HG02798 (cell line): ENCODE data around the gene ACAT2.
"Not testable (repeated sequence)": the region's sequence is repeated elsewhere in the genome, so short reads cannot be mapped to it uniquely, and the experiment has no call there.

Source experiments
- ATAC-seq: cut with Tn5 transposase; IDR thresholded peaks from one replicate; pipeline ENCODE4 v1.9.1; 2021; ENCODE audit warnings: mild to moderate bottlenecking; ENCODE audit not compliant: unreplicated experiment, poor library complexity

Gene ACAT2

DNA sequence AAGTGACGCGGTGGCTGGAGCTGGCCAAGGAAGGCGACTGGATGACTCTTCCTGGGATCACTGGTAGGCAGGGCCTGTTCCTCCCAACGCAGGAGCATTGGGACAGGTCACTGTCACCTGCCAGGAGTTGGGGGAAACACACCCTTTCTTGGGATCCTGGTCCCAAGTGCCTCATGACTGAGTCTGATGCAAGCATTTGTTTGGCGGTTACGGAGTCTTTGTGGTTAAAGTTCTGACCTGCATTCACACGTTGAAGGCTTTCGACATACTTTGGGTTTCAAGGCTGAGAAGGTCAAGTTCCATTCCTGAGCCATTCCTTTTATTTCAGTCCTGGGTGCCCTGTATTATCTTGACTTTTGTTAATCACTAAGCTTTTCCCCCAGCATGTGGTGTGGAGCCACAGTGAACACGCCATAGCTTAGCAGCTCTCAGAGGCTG is 44.2 kb downstream of the ACAT2 start:
- no peak for ATAC-seq

DNA sequence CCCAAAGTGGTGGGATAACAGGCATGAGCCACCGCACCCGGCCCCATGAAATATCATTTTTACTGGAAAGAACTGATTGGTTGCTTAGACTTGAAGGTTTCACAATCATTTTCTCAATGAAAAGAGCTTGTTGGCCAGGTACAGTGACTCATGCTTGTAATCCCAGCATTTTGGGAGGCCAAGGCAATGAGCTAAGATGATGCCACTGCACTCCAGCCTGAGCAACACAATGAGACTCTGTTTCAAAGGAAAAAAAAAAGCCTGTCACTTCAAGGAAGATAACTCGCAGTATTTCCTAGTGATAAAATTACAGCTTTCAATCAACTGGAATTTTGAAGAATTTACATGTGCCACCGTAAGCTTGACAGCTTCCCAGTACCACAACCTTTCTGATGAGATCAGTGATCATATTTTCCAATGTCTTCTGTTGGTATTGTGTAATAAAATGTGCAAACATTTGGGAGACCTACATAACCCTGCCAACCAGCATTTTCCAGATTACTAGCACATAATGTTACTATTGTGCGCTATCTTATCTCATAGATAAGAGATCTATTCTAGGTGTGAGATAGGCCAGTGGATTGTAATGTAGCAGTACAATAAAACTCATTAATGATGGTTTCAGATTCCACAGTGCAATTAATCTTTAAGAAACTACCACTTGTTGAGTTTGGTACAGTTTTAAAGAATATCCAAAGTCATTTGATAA is 45.5 kb downstream of the ACAT2 start:
- ATAC-seq: no peak

DNA sequence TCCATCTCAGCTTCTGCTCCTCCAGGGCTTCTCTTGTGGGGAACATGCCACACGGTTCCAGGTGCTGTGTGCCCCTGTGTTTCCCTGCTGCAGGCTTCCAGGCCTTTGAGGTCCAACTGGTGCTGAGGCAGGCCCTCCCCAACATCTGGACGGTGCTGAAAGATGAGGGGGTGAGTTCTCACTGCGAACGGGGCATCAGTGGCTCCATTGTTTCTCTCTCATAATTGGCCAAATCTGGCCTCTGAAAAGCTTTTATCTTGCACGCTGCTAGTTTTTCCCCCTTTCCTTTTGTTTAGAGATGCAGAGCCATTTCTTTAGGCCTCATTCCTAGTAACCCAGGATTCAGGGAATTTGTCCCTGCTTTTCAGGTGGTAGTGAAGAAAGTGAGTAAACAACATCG is 46.8 kb downstream of the ACAT2 start:
- no peak for ATAC-seq

DNA sequence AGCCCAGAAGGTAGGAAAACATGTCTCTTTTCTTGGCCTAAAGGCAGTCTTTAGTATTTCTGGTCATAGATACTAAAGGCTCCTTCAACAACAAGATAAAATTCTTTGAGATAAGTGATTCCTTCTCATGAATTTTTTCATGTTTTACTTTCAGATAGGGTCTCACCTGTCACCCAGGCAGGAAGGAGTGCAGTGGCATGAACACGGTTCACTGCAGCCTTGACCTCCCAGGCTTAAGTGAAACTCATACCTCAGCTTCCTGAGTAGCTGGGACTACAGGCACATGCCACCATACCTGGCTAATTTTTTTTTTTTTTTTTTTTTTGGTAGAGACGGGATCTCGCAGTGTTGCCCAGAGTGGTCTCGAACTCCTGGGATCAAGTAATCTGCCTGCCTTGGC is 47.3 kb downstream of the ACAT2 start:
- no peak for ATAC-seq

DNA sequence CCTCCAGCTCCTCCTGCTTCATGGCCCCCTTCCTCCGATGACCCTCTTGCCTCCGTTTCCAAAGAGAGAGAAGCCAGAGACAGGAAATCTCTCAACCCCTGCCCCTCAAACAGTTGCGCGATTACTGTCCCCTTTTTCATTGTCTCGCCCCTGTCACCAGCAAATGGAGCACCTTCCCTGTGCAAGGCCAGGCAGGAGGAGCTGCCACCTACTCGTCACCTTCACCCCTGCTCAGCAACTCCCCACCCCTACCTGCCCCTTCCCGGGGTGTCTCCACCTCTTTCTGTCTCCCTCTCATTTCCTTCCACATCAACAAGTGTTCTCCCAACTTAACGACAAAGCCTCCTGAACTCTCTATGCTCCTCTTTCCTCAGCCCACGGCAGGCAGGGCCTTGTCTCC is 51.9 kb downstream of the ACAT2 start:
- ATAC-seq: no peak

DNA sequence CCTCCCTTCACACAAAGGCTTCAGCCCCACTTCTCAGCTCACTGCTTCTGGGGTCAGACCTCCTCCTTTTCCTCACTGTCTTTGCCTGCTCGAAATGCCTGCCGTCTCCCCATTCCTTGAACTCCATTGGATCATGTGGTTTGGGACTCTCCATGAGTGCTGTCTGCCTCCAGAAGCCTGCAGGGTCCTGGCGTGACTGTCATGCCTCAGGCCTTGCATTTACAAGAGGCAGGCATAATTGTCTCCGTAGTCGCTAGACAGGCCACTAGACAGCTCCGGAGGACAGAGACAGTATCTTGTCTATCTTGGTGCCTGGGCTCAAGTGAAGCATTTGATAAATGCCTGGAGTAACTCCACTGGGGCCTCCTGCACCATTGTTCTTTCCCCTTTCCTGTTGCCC is 53.6 kb downstream of the ACAT2 start:
- no peak for ATAC-seq

DNA sequence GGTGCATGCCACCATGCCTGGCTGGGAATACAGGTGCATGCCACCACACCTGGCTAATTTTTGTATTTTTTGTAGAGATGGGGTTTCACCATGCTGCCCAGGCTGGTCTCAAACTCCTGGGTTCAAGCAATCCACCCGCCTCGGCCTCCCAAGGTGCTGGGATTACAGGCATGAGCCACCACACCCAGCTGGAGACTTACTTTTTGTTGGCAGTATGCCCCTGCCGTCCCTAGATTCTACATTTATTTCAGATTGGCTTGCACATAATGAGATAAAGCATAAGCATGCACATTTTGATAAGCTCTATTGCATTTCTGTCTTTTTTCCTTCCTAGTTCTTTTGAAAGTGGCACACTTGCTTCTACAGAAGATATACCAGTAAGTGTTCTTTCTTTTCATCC is 54.9 kb downstream of the ACAT2 start:
- not testable (repeated sequence) for ATAC-seq

DNA sequence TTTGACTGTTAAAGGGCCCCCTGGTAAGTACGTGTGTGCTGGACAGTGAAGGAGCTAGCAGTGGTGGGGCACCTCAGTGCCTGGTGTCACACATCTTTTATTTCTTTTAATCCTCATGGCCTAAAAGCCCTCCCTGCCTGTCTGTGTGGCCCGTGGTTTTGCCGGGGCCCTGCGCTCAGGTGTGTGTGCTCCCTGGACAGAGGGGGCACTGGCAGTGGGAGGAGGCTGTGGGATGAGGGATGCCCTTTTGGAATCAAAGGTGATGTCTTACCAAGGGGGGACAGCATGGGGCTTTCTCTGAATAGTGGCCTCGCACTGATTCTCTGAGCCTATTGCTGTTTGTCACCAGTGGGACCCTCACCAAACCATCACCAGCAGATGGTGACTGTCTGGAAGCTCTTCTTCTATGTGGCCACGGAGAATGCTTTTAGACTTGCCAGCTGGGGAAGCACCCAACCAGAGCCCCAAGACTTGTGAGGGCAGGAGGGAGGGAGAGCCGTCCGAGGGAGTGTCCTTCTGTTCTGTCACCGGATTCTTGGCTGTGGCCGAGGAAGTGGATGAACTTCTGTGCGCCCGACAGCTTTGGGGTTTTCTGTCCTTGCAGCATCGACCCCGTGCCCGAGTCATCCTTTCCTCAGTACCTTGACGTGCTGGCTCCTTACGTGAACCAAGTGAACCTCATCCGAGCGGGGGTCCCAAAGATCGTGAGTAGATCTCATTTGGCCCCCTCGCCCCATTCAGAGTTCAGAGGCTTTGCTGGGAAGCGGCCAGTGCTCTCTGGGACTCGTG is 56.3 kb downstream of the ACAT2 start:
- ATAC-seq: no peak

DNA sequence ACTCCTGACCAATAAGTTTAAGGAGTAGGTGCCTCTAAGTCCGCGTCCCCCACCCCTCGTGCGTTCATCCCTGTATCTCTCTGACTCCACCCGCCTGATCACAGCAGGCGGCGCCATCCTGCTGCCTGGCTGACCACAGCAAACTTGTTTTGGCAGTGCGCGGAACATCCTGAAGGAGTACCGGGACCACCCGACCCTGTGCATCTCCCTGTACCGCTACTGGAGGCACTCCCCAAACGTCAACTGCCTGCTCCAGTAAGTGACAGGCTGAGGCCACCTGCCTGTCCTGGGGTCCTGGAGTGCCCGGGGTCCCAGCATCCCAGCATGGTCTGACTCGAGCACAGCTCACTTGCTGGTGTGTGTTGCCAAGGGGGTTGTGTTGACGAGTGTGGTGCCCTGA is 57.3 kb downstream of the ACAT2 start:
- ATAC-seq: no peak

DNA sequence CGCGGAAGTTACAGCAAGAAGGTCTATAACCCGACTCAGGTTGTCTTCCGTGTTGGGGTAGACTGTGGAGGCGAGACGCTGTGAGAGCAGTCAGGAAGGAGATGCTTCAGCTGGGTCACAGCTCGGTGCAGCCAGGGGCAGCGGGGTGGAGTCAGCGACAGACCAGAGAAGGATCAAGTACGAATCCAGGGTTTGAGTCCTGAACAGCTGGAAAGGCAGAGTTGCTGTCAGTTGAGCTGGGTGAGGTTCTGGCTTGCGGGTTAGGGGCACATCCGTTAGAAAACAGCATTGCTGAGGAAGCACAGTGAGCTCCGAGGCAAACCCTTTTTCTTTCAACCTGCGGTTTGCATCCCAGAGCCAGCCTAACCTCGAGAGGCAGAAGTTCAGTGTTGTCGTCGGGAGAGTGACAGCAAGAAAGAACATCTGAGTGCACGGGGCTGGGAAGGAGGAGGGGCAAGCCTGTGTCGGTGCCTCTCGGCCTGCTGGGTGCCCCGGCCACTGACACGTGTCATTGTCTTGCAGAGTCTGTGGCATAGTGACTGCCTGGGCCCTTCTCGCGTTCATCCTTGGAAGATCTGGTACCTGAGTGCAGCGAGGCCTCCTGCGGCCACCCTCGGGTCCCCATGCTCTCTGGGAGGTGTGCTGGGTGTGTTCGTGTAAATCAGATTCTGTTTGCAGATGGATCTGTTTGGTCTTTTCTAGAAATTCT is 58.2 kb downstream of the ACAT2 start:
- ATAC-seq: no peak

DNA sequence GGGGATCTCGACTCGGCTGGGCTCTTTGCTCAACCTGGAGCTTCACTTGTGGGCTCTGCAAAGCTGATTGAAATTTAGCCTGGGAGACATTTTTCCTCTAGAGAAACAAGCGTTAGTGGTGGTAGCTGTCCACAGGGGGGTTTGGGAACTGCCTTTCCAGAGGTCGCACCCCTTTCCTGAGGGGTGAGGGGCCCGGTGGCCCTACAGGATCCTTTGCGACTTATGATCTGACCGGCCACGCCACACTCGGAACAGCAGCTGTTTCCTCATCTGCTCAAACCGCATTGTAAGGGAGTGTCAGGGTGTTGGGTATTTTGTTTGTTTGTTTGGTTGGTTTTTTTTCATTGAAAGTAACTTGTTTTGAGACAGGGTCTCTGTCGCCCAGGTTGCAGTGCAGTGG is 59.3 kb downstream of the ACAT2 start:
- no peak for ATAC-seq

DNA sequence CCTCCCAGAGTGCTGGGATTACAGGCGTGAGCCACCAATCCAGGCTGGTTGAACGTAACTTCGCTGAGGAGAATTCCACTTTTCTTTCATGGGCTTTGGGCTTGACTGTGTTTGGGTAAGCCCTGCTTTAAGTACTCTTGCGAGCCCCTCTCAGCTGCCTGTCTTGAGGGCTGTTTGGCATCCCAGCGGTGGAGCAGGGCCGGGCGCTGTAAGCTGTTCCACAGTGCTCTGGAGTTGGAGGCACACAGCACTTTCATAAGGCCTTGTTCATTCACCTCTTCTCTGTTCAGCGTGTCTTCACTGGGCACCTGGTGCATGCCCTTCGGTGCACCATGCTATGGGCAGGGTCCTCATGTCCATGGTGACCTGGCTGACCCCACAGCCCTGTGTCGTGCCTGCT is 59.9 kb downstream of the ACAT2 start:
- no peak for ATAC-seq

DNA sequence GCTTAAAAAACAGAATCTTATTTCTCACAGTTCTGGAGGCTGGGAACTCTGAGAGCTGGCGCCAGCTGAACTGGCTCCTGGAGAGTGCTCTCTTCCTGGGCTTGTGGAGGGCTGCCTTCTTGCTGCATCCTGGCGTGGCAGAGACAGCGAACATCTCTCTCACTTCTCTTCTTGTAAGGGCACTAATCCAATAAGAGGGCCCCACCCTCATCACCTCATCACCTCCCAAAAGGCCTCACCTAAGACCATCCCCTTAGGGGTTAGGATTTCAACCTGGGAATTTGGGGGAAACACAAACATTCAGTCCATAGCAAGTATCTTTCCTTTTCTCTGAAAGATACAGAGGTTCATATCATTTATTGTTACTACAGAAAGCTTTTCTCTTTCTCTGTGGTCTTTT is 62.1 kb downstream of the ACAT2 start:
- no peak for ATAC-seq

DNA sequence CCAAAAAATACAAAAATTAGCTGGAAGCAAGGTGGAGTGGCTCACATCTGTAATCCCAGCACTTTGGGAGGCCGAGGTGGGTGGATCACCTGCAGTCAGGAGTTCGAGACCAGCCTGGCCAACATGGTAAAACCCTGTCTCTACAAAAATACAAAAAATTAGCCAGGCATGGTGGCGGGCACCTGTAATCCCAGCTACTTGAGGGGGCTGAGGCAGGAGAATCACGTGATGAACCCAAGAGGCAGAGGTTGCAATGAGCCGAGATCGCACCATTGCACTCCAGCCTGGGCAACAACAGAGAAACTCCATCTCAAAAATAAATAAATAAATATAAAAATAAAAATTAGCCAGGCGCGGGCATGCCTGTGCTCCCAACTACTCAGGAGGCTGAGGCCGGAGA is 62.8 kb downstream of the ACAT2 start:
- not testable (repeated sequence) for ATAC-seq

DNA sequence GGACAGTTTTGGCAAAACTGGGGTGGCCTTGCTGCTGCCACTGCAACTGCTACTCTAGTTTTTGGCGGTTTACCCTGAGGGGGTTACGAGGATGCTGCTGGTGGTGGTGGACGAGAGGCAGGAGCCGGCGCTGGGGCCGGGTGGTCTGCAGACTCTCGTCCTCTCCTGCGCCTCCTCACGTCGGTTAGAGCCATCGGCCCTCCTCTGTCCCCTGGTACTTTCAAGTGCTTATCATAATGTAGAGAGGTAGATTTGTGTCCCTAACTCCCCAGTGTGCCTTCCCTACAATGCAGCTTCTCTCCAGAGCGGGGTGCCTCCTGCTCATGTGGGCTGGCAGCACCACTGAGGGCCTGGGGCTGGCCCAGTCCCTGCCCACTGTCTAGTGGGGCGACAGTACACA is 64.2 kb downstream of the ACAT2 start:
- ATAC-seq: no peak

DNA sequence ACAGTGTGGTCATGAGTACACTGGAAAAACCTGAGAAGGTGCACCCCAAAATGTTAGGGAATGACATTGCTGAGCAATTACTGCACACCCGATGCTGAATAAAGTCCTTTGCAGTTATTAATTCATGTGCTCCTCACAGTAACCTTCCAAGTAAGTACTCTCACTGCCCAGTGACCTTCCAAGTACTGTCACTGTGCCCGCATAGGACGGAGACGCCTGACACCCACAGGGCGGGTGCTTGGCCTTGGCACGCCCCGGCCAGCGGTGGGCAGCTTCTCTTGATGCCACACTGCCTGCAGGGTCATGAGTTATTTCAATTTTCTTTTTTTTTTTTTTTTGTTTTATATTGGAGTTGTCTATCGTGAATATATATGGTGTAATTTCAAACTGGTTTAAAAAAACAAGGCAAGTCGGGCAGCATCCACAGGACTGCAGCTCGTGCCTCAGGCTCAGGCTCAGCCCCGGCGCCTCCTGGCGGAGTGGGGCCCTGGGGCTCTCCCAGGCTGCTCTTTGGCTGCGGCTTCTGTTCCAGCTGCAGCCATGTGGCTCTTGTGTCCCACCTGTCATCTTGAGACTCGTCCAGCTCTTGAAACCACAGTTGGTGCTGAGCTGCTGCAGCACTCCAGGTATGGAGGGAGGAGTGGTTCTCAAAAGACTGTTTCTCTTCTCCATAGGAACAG is 65.3 kb downstream of the ACAT2 start:
- ATAC-seq: no peak

DNA sequence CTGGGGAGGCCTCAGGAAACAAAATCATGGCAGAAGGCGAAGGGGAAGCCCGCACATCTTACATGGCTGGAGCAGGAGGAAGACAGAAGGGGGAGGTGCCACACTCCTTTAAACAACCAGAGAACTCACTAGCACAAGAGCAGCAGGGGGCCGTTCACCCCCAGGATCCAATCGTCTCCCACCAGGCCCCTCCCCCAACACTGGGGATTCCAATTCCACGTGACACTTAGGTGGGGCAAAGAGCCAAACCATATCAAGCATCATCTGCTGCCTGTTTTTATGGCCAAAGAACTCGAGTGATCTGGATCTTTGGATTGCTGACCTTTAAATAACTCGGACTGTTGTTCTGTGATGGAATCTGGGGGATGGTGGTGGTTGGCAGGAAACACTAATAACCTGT is 66.2 kb downstream of the ACAT2 start:
- ATAC-seq: no peak
